HepG2 (cell line): ENCODE measurements around the gene SLC29A2. TPM values are rescaled to one million over a fixed set of nuclear protein-coding genes. Genes with fewer than 3 reads are reported as not detected.
A peak's percentile ranks its signal among the peaks of the same experiment; 100 is the strongest.

Source experiments
- CENPT ChIP-seq: sonication (generic); formaldehyde crosslinking; IDR thresholded peaks from 2 replicates; pipeline ENCODE4 v1.8.0; 2022; ENCODE audit warnings: low read depth, mild to moderate bottlenecking, moderate library complexity, missing genetic modification reagents
- DR1 ChIP-seq: sonication (generic); formaldehyde crosslinking; IDR thresholded peaks from 2 replicates; pipeline ENCODE4 v1.8.0; 2021; ENCODE audit warnings: mild to moderate bottlenecking, missing genetic modification reagents, inconsistent platforms
- ETV5 ChIP-seq: IDR thresholded peaks from 2 replicates; pipeline ENCODE4 v1.6.1; 2018; ENCODE audit warnings: missing biosample characterization, missing genetic modification reagents, inconsistent platforms, borderline replicate concordance
- HOXA3 ChIP-seq: sonication (generic); formaldehyde crosslinking; IDR thresholded peaks from 2 replicates; pipeline ENCODE4 v1.5.0; 2020; ENCODE audit warnings: missing genetic modification reagents
- MXI1 ChIP-seq: IDR thresholded peaks from 3 replicates; pipeline ENCODE4 v1.6.1; 2012; ENCODE audit warnings: low read depth, low read length, inconsistent platforms, borderline replicate concordance
- NFATC3 ChIP-seq: sonication (generic); formaldehyde crosslinking; IDR thresholded peaks from 2 replicates; pipeline ENCODE4 v1.5.1; 2020; ENCODE audit warnings: mild to moderate bottlenecking, missing genetic modification reagents
- PHF8 ChIP-seq: sonication (generic); formaldehyde crosslinking; IDR thresholded peaks from 2 replicates; pipeline ENCODE4 v1.5.0; 2020; ENCODE audit warnings: missing genetic modification reagents
- RFXANK ChIP-seq: IDR thresholded peaks from 2 replicates; pipeline ENCODE4 v1.6.1; 2016
- SAP130 ChIP-seq: IDR thresholded peaks from 2 replicates; pipeline ENCODE4 v1.6.1; 2016; ENCODE audit warnings: low read depth
- ZBTB1 ChIP-seq: sonication (generic); formaldehyde crosslinking; IDR thresholded peaks from 2 replicates; pipeline ENCODE4 v1.4.0; 2020; ENCODE audit warnings: missing genetic modification reagents, borderline replicate concordance
- ZFP36 ChIP-seq: fragments of 150-350 bp; IDR thresholded peaks from 2 replicates; pipeline ENCODE4 v1.6.1; 2018; ENCODE audit warnings: borderline replicate concordance, low read length, low read depth; ENCODE audit not compliant: partially characterized antibody
- ZHX2 ChIP-seq, 2 experiments: sonication (generic) in 1 of 2; formaldehyde crosslinking in 1 of 2; IDR thresholded peaks; 2 replicates each; pipeline versions ENCODE4 v1.6.1 to v1.9.0; 2014 to 2022; ENCODE audit warnings: antibody characterized with exemption in 1 of 2, borderline replicate concordance in 1 of 2, inconsistent platforms in 1 of 2, low read depth in 1 of 2, missing genetic modification reagents in 1 of 2
- ZNF20 ChIP-seq: sonication (generic); formaldehyde crosslinking; IDR thresholded peaks from 2 replicates; pipeline ENCODE4 v1.4.0; 2020; ENCODE audit warnings: mild to moderate bottlenecking, moderate library complexity, missing genetic modification reagents
- ZNF24 ChIP-seq: fragments of 450-650 bp; IDR thresholded peaks from 2 replicates; pipeline ENCODE4 v1.6.1; 2017; ENCODE audit warnings: antibody characterized with exemption, mild to moderate bottlenecking
- ZNF274 ChIP-seq: sonication (generic); formaldehyde crosslinking; IDR thresholded peaks from 2 replicates; pipeline ENCODE4 v1.5.1; 2020; ENCODE audit warnings: mild to moderate bottlenecking, missing genetic modification reagents
- ZNF577 ChIP-seq: sonication (generic); formaldehyde crosslinking; IDR thresholded peaks from 2 replicates; pipeline ENCODE4 v1.4.0; 2020; ENCODE audit warnings: mild to moderate bottlenecking, low read depth, missing genetic modification reagents, borderline replicate concordance
- ZNF7 ChIP-seq: IDR thresholded peaks from 2 replicates; pipeline ENCODE4 v1.6.1; 2016; ENCODE audit warnings: missing biosample characterization, missing genetic modification reagents
- ZSCAN9 ChIP-seq: IDR thresholded peaks from 2 replicates; pipeline ENCODE4 v1.6.1; 2016; ENCODE audit warnings: borderline replicate concordance
- polyA plus RNA-seq, 8 experiments: library from polyadenylated mRNA; depleted of rRNA in 3 of 8; stranded (reverse) in 7 of 8; unstranded in 1 of 8; fragments of >200 nt; fragmentation: Illumina TruSeq in 4 of 8; extraction: Trizol in 4 of 8; gene quantifications; 2 replicates each; pipeline versions ENCODE4 v1.2.1 to v1.2.3, GENCODE V29; 2011 to 2016; ENCODE audit warnings: low read depth in 4 of 8, missing spikeins in 1 of 8, mixed read lengths in 1 of 8; ENCODE audit not compliant: insufficient read depth in 1 of 8
- total RNA-seq, 5 experiments: library from RNA; depleted of rRNA; stranded (reverse); fragments of >200 nt; fragmentation: Illumina TruSeq; extraction: Trizol; gene quantifications; 2 replicates each; pipeline ENCODE4 v1.2.3, GENCODE V29; 2016; ENCODE audit warnings: low read depth in 1 of 5
- TF ChIP-seq, protein P1 (sequence below): IDR thresholded peaks from 2 replicates; pipeline ENCODE4 v1.6.1; 2018; ENCODE audit warnings: missing genetic modification reagents
- TF ChIP-seq, protein P2 (sequence below): IDR thresholded peaks from 2 replicates; pipeline ENCODE4 v1.6.1; 2016
- TF ChIP-seq, protein P3 (sequence below): sonication (generic); formaldehyde crosslinking; IDR thresholded peaks from 2 replicates; pipeline ENCODE4 v1.5.1; 2020; ENCODE audit warnings: missing genetic modification reagents, mild to moderate bottlenecking, borderline replicate concordance

SLC29A2 gene
- total and polyA plus RNA-seq, 2 of the 13 experiments (the other 11 are each of a cell fraction or from before 2014, with no cell fraction given) = 0.63 to 0.66 TPM

DNA sequence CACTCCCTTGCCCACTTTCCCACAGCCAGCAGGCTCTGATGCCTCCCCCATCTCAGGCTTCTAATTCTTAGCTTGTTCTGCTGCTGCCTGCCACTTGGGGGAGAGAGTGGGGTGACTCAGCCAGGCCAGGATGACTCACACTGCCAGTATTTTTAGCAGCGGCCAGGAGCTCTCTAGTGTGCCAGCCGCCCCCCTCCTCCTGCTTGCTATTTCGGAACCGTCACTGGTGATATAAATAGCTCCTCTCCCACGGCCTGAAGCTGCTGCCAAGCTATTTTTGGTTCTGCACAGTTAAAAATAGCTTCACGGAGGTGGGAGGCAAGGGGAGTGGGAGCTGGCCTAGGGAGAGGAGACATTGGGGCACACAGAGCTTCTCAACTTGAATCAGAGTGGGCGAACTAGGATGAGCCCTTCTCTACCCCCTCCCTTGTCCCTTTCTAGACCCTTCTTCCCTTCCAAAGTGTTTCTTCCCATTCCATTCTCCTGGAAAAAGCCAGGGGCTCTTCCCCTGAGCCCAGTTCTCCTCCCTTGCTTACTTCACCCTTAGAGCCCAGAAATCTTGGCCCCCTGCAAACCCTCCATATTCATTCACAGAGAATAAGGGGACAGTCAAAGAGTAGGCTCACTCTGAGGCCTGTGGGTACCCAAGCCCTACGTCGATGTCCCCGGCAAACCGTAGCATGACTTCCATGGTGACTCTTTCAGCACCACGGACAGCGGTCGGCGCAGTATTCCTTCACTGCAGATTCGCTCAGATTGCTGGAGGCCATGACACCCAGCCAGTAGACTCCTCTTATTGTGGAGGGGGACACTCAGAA lies 46.8 kb upstream of the SLC29A2 start (continued):
- TF ChIP-seq ZHX2 (IDR thresholded peaks at IDR 0.05; ENCODE audit: low read depth) = no peak
- TF ChIP-seq ZHX2 (CRISPR knock-in tag; IDR thresholded peaks at IDR 0.05; ENCODE audit: borderline replicate concordance) = peak; percentile 48; the same call in 1 of the 2 replicates
- no peak for TF ChIP-seq RFXANK (CRISPR knock-in tag)
- TF ChIP-seq PHF8 = no peak
- TF ChIP-seq ZNF577 (CRISPR knock-in tag) = no peak
- TF ChIP-seq SAP130 (CRISPR knock-in tag) = peak; percentile 87
- TF ChIP-seq, protein P1, sequence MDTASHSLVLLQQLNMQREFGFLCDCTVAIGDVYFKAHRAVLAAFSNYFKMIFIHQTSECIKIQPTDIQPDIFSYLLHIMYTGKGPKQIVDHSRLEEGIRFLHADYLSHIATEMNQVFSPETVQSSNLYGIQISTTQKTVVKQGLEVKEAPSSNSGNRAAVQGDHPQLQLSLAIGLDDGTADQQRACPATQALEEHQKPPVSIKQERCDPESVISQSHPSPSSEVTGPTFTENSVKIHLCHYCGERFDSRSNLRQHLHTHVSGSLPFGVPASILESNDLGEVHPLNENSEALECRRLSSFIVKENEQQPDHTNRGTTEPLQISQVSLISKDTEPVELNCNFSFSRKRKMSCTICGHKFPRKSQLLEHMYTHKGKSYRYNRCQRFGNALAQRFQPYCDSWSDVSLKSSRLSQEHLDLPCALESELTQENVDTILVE = peak; percentile 85
- no peak for TF ChIP-seq ZNF7
- no peak for TF ChIP-seq ZNF274 (CRISPR knock-in tag)
- TF ChIP-seq ZSCAN9 (CRISPR knock-in tag) = peak; percentile 99
- TF ChIP-seq ZNF20 (CRISPR knock-in tag) = no peak
- TF ChIP-seq ETV5 (CRISPR knock-in tag) = peak; percentile 14; the same call in 1 of the 2 replicates
- TF ChIP-seq NFATC3 (CRISPR knock-in tag) = no peak
- TF ChIP-seq DR1 (CRISPR knock-in tag) = no peak
- TF ChIP-seq, protein P2, sequence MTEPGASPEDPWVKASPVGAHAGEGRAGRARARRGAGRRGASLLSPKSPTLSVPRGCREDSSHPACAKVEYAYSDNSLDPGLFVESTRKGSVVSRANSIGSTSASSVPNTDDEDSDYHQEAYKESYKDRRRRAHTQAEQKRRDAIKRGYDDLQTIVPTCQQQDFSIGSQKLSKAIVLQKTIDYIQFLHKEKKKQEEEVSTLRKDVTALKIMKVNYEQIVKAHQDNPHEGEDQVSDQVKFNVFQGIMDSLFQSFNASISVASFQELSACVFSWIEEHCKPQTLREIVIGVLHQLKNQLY (CRISPR knock-in tag) = no peak
- TF ChIP-seq ZFP36 = no peak
- TF ChIP-seq ZBTB1 (CRISPR knock-in tag) = peak; percentile 44; the same call in 1 of the 2 replicates
- TF ChIP-seq, protein P3, sequence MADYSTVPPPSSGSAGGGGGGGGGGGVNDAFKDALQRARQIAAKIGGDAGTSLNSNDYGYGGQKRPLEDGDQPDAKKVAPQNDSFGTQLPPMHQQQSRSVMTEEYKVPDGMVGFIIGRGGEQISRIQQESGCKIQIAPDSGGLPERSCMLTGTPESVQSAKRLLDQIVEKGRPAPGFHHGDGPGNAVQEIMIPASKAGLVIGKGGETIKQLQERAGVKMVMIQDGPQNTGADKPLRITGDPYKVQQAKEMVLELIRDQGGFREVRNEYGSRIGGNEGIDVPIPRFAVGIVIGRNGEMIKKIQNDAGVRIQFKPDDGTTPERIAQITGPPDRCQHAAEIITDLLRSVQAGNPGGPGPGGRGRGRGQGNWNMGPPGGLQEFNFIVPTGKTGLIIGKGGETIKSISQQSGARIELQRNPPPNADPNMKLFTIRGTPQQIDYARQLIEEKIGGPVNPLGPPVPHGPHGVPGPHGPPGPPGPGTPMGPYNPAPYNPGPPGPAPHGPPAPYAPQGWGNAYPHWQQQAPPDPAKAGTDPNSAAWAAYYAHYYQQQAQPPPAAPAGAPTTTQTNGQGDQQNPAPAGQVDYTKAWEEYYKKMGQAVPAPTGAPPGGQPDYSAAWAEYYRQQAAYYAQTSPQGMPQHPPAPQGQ (CRISPR knock-in tag) = no peak
- TF ChIP-seq CENPT (CRISPR knock-in tag) = no peak
- peak; percentile 59; the same call in 1 of the 3 replicates for TF ChIP-seq MXI1
- no peak for TF ChIP-seq ZNF24
- peak; percentile 71; the same call in 1 of the 2 replicates for TF ChIP-seq HOXA3 (CRISPR knock-in tag)
